Activated CD8-positive, alpha-beta T cell treated with anti-CD3 and anti-CD28 coated beads for 36 hours (primary cell): ENCODE data around the gene TGFB1I1. TPM values are rescaled to one million over a fixed set of nuclear protein-coding genes. Genes with fewer than 3 reads are reported as not detected.
A peak's percentile ranks its signal among the peaks of the same experiment; 100 is the strongest.
"Not testable (repeated sequence)": the region's sequence is repeated elsewhere in the genome, so short reads cannot be mapped to it uniquely, and the experiment has no call there.

Experiments
- ATAC-seq: fragments of 200-7000 bp; cut with Tn5 transposase; one replicate; pipeline ENCODE4 v1.10.0; 2021; ENCODE audit warnings: mild to moderate bottlenecking, moderate library complexity
- CTCF ChIA-PET: fragments of 350-600 bp; sonication (Branson Sonifier 250); formaldehyde crosslinking; loops from one replicate; lab custom pipeline; 2021; ENCODE audit warnings: antibody characterized with exemption; lab: Charles Lee
- POLR2A ChIA-PET: fragments of 350-600 bp; sonication (Branson Sonifier 250); formaldehyde crosslinking; loops from one replicate; lab custom pipeline; 2021; ENCODE audit warnings: antibody characterized with exemption; lab: Charles Lee
- DNase-seq: peaks from one replicate; pipeline ENCODE4 v3.0.0-alpha.2; 2020
- H3K27ac Mint-ChIP-seq: one replicate; pipeline ENCODE4 v1.8.0; 2021; ENCODE audit warnings: mild to moderate bottlenecking, mixed read lengths
- H3K27me3 Mint-ChIP-seq: one replicate; pipeline ENCODE4 v1.8.0; 2021; ENCODE audit warnings: mixed read lengths
- H3K36me3 Mint-ChIP-seq: one replicate; pipeline ENCODE4 v1.8.0; 2021; ENCODE audit warnings: low read depth, mixed read lengths
- H3K4me1 Mint-ChIP-seq: one replicate; pipeline ENCODE4 v1.8.0; 2021; ENCODE audit warnings: low read depth, mixed read lengths
- H3K4me3 Mint-ChIP-seq: one replicate; pipeline ENCODE4 v1.8.0; 2021; ENCODE audit warnings: mild to moderate bottlenecking, moderate library complexity, mixed read lengths
- H3K9me3 Mint-ChIP-seq: one replicate; pipeline ENCODE4 v1.8.0; 2021; ENCODE audit warnings: mixed read lengths
- CTCF ChIP-seq: fragments of 200-600 bp; IDR thresholded peaks from one replicate; pipeline ENCODE4 v1.8.0; 2022; ENCODE audit warnings: antibody characterized with exemption, mild to moderate bottlenecking
- intact Hi-C: fragments of 100-400 bp; cut with micrococcal nuclease; formaldehyde crosslinking; loops from one replicate; pipeline ENCODE4 v1.10.0; 2022
- total RNA-seq, 2 experiments: library from RNA; stranded (reverse); gene quantifications; one replicate each; pipeline ENCODE4 v1.2.3, GENCODE V29; 2021

The TGFB1I1 gene
- total RNA-seq, 2 experiments from 2014 or later = 0.92 to 1.2 TPM

- Mint-ChIP-seq H3K4me1 (peaks cover 19% of the 10 kb centered on the region), H3K4me3 (no peak overlapping the region), H3K27ac (no peak overlapping the region), H3K9me3 (no peaks in the 10 kb centered on the region), H3K27me3 (peaks cover 6% of the 10 kb centered on the region), H3K36me3 (no peaks in the 10 kb centered on the region)
- TF ChIP-seq CTCF = no peak
- intact Hi-C loops = no loop called here
- DNase-seq = peak; percentile 44
- ATAC-seq = peak; percentile 29
- ChIA-PET POLR2A (interaction anchor here (0.7 to 2.2 kb wide), 5 partner anchors 16 to 259 kb away, joined by 3 to 7 read pairs (median 4); partner anchors contain the start of genes ARMC5 and FUS), CTCF (interaction anchor here (1.6 to 2.0 kb wide), 2 partner anchors 10 to 17 kb away, joined by 3 to 8 read pairs; no protein-coding TSS in a partner anchor)
These were observed 32.4 kb upstream of the TGFB1I1 start for GRCh38 chr16:31439519-31439918.

- ChIA-PET POLR2A (interaction anchor here (0.8 to 1.8 kb wide), 3 partner anchors 10 to 260 kb away, joined by 3 to 7 read pairs (median 4); partner anchors contain the start of gene FUS), CTCF (interaction anchor here (1.0 to 2.5 kb wide), 4 partner anchors 8 to 239 kb away, joined by 3 to 8 read pairs (median 4); no protein-coding TSS in a partner anchor)
- Mint-ChIP-seq H3K4me3 (no peak overlapping the region), H3K27ac (no peak overlapping the region), H3K27me3 (peaks cover 6% of the 10 kb centered on the region), H3K36me3 (no peaks in the 10 kb centered on the region), H3K4me1 (peaks cover 19% of the 10 kb centered on the region), H3K9me3 (no peaks in the 10 kb centered on the region)
- DNase-seq = no peak
- ATAC-seq = no peak
- TF ChIP-seq CTCF = no peak
- intact Hi-C loops = loop anchor here (10.0 kb wide), 2 partner anchors 56 to 236 kb away; partner anchors contain the start of gene PYCARD
These were observed 31.3 kb upstream of the TGFB1I1 start for GRCh38 chr16:31440516-31441184.

GRCh38 chr16:31441956-31442355 is 30.0 kb upstream of the TGFB1I1 start:
- ChIA-PET POLR2A (interaction anchor here (0.6 to 2.2 kb wide), 6 partner anchors 10 to 262 kb away, joined by 3 to 9 read pairs (median 4); partner anchors contain the start of genes ARMC5 and FUS), CTCF (interaction anchor here (0.6 to 2.5 kb wide), 23 partner anchors 10 to 457 kb away, joined by 3 to 20 read pairs (median 4); partner anchors contain the start of genes ARMC5, COX6A2 and HSD3B7)
- H3K4me1 Mint-ChIP-seq = peaks cover 21% of the 10 kb centered on the region
- H3K36me3 Mint-ChIP-seq = no peaks in the 10 kb centered on the region
- peak overlapping the region; percentile 12 for H3K27ac Mint-ChIP-seq
- DNase-seq (no peak), ATAC-seq (no peak)
- H3K27me3 Mint-ChIP-seq = peaks cover 6% of the 10 kb centered on the region
- TF ChIP-seq CTCF = no peak
- no peaks in the 10 kb centered on the region for H3K9me3 Mint-ChIP-seq
- intact Hi-C loops = loop anchor here (10.0 kb wide), 2 partner anchors 57 to 237 kb away; partner anchors contain the start of gene PYCARD
- H3K4me3 Mint-ChIP-seq = peak overlapping the region; percentile 64

GRCh38 chr16:31445931-31446330 is 26.0 kb upstream of the TGFB1I1 start:
- H3K4me1 Mint-ChIP-seq, H3K36me3 Mint-ChIP-seq, H3K4me3 Mint-ChIP-seq, H3K9me3 Mint-ChIP-seq, ATAC-seq, H3K27ac Mint-ChIP-seq, DNase-seq, H3K27me3 Mint-ChIP-seq: not testable (repeated sequence)
- intact Hi-C loops = loop anchor here (10.0 kb wide), 2 partner anchors 61 to 241 kb away; partner anchors contain the start of gene PYCARD
- CTCF ChIA-PET = interaction anchor here (1.4 kb wide), 1 partner anchor 462 kb away, joined by 3 read pairs; no protein-coding TSS in a partner anchor
- POLR2A ChIA-PET = interaction anchor here (2.0 kb wide), 1 partner anchor 250 kb away, joined by 4 read pairs; no protein-coding TSS in a partner anchor

- no peak overlapping the region for H3K4me3 Mint-ChIP-seq
- H3K27ac Mint-ChIP-seq = no peak overlapping the region
- DNase-seq = no peak
- no peak for ATAC-seq
- ChIA-PET CTCF (interaction anchor here (1.1 to 1.6 kb wide), 3 partner anchors 8 to 417 kb away, joined by 3 to 9 read pairs (median 4); no protein-coding TSS in a partner anchor), POLR2A (interaction anchor here (0.7 to 1.4 kb wide), 4 partner anchors 8 to 250 kb away, joined by 3 to 5 read pairs (median 4); no protein-coding TSS in a partner anchor)
- TF ChIP-seq CTCF = no peak
- no peaks in the 10 kb centered on the region for H3K27me3 Mint-ChIP-seq
- H3K9me3 Mint-ChIP-seq = no peaks in the 10 kb centered on the region
- intact Hi-C loops = loop anchor here (10.0 kb wide), 1 partner anchor 414 kb away; no protein-coding TSS in a partner anchor
- H3K36me3 Mint-ChIP-seq = peaks cover 17% of the 10 kb centered on the region
- H3K4me1 Mint-ChIP-seq = peaks cover 28% of the 10 kb centered on the region
These were observed 20.8 kb upstream of the TGFB1I1 start for GRCh38 chr16:31451201-31451600.
